Tibial nerve (tissue), 4 donors: ENCODE measurements around the gene ZNF827. TPM values are rescaled to one million over a fixed set of nuclear protein-coding genes. Genes with fewer than 3 reads are reported as not detected.

Source experiments
- DNase-seq, 2 donors: peaks; one replicate each; pipeline ENCODE4 v3.0.0-alpha.2; 2019; ENCODE audit warnings: low spot score in 2 of 2
- H3K27ac ChIP-seq, 4 donors: fragments of 200-600 bp; sonication (generic) in 3 of 4; one replicate each; pipeline ENCODE4 v1.5.1; 2017 to 2019; ENCODE audit warnings: mild to moderate bottlenecking in 1 of 4
- H3K27me3 ChIP-seq, 2 donors: fragments of 200-600 bp; sonication (generic) in 1 of 2; one replicate each; pipeline versions ENCODE4 v1.5.1 to v1.6.0; 2017 to 2019
- H3K36me3 ChIP-seq, 3 donors: fragments of 200-600 bp; sonication (generic); one replicate each; pipeline ENCODE4 v1.5.1; 2018 to 2019
- H3K4me1 ChIP-seq, 4 donors: fragments of 200-600 bp; sonication (generic) in 3 of 4; one replicate each; pipeline ENCODE4 v1.5.1; 2017 to 2019
- H3K4me3 ChIP-seq, 4 donors: fragments of 200-600 bp; sonication (generic) in 3 of 4; one replicate each; pipeline ENCODE4 v1.5.1; 2017 to 2019; ENCODE audit warnings: mild to moderate bottlenecking in 1 of 4, moderate library complexity in 1 of 4
- H3K9me3 ChIP-seq, 4 donors: fragments of 200-600 bp; sonication (generic) in 3 of 4; one replicate each; pipeline ENCODE4 v1.5.1; 2017 to 2019
- CTCF ChIP-seq, 5 experiments: fragments of 200-600 bp in 3 of 5; fragments of 450-650 bp in 2 of 5; sonication (generic) in 3 of 5; IDR thresholded peaks; one replicate each; pipeline ENCODE4 v1.5.1; 2016 to 2019; ENCODE audit warnings: antibody characterized with exemption in 5 of 5, mild to moderate bottlenecking in 3 of 5, moderate library complexity in 2 of 5
- EP300 ChIP-seq, 2 donors: sonication (generic); formaldehyde crosslinking; IDR thresholded peaks; one replicate each; pipeline ENCODE4 v1.6.1; 2017; ENCODE audit warnings: antibody characterized with exemption in 2 of 2, mild to moderate bottlenecking in 1 of 2
- POLR2A ChIP-seq, 2 donors: fragments of 450-650 bp; IDR thresholded peaks; one replicate each; pipeline ENCODE4 v1.6.1; 2017; ENCODE audit warnings: antibody characterized with exemption in 2 of 2, mild to moderate bottlenecking in 2 of 2, moderate library complexity in 2 of 2
- WGBS, 2 donors: methylation state at CpG; one replicate each; pipeline ENCODE4 v1.1.5; 2018; 5-methylcytosine and 5-hydroxymethylcytosine counted together
- total RNA-seq, 4 donors: library from RNA; depleted of rRNA; stranded (reverse); fragments of >200 nt; gene quantifications; one replicate each; pipeline ENCODE4 v1.1.0, GENCODE V29; 2016

Gene ZNF827
- total RNA-seq, 4 donors from 2014 or later, result 3.7 to 10.0 (median 6.4) TPM

GRCh38 chr4:145899886-145900460 is 38.6 kb downstream of the ZNF827 start:
- no peak for DNase-seq
- H3K36me3 ChIP-seq, result peaks cover 0 to 11% (median 0%) of the 10 kb centered on the region in 3 donors
- TF ChIP-seq CTCF (IDR thresholded peaks at IDR 0.05) (no peak), EP300 (IDR thresholded peaks at IDR 0.05) (no peak), POLR2A (IDR thresholded peaks at IDR 0.05) (no peak)
- WGBS, 2 donors, result 64 to 76% methylated on average over 4 of the region's 4 CpGs
- H3K27me3 ChIP-seq, result no peaks in the 10 kb centered on the region
- H3K4me3 ChIP-seq, result no peak overlapping the region
- H3K4me1 ChIP-seq, result no peaks in the 10 kb centered on the region
- no peaks in the 10 kb centered on the region for H3K9me3 ChIP-seq
- H3K27ac ChIP-seq, result no peak overlapping the region

GRCh38 chr4:145898926-145899531 is 39.6 kb downstream of the ZNF827 start:
- 76 to 87% methylated on average over 5 of the region's 5 CpGs for WGBS, 2 donors
- Histone ChIP-seq H3K36me3 (peaks cover 0 to 11% (median 0%) of the 10 kb centered on the region in 3 donors), H3K27ac (no peak overlapping the region), H3K4me1 (no peaks in the 10 kb centered on the region), H3K4me3 (no peak overlapping the region), H3K27me3 (no peaks in the 10 kb centered on the region), H3K9me3 (no peaks in the 10 kb centered on the region)
- TF ChIP-seq CTCF (IDR thresholded peaks at IDR 0.05) (no peak), POLR2A (IDR thresholded peaks at IDR 0.05) (no peak), EP300 (IDR thresholded peaks at IDR 0.05) (no peak)
- no peak for DNase-seq

- Histone ChIP-seq H3K4me3 (no peak overlapping the region), H3K27me3 (no peaks in the 10 kb centered on the region), H3K4me1 (no peaks in the 10 kb centered on the region), H3K9me3 (no peaks in the 10 kb centered on the region), H3K27ac (no peak overlapping the region), H3K36me3 (peaks cover 0 to 11% (median 0%) of the 10 kb centered on the region in 3 donors)
- 67 to 69% methylated on average over 7 of the region's 7 CpGs for WGBS, 2 donors
- DNase-seq, result no peak
- TF ChIP-seq POLR2A (IDR thresholded peaks at IDR 0.05) (no peak), CTCF (IDR thresholded peaks at IDR 0.05) (no peak), EP300 (IDR thresholded peaks at IDR 0.05) (no peak)
These were observed 40.2 kb downstream of the ZNF827 start for GRCh38 chr4:145898466-145898865.

- Histone ChIP-seq H3K27ac (no peak overlapping the region), H3K4me3 (no peak overlapping the region), H3K36me3 (peaks cover 0 to 4% (median 0%) of the 10 kb centered on the region in 3 donors), H3K9me3 (no peaks in the 10 kb centered on the region), H3K4me1 (no peaks in the 10 kb centered on the region), H3K27me3 (no peaks in the 10 kb centered on the region)
- no peak for TF ChIP-seq CTCF (IDR thresholded peaks at IDR 0.05)
- TF ChIP-seq EP300 (IDR thresholded peaks at IDR 0.05), result no peak
- no peak for TF ChIP-seq POLR2A (IDR thresholded peaks at IDR 0.05)
- DNase-seq, result no peak
- 94 to 99% methylated on average over 3 of the region's 3 CpGs for WGBS, 2 donors
These were observed 43.6 kb downstream of the ZNF827 start for GRCh38 chr4:145895056-145895455.

GRCh38 chr4:145891958-145892357 is 46.7 kb downstream of the ZNF827 start:
- 94 to 95% methylated on average over 11 of the region's 11 CpGs for WGBS, 2 donors
- no peaks in the 10 kb centered on the region for H3K27me3 ChIP-seq
- no peak overlapping the region for H3K27ac ChIP-seq
- H3K4me3 ChIP-seq, result no peak overlapping the region
- DNase-seq, result no peak
- TF ChIP-seq EP300 (IDR thresholded peaks at IDR 0.05) (no peak), CTCF (IDR thresholded peaks at IDR 0.05) (no peak), POLR2A (IDR thresholded peaks at IDR 0.05) (no peak)
- peaks cover 0 to 10% (median 0%) of the 10 kb centered on the region in 4 donors for H3K4me1 ChIP-seq
- no peaks in the 10 kb centered on the region for H3K9me3 ChIP-seq
- peaks cover 0 to 4% (median 0%) of the 10 kb centered on the region in 3 donors for H3K36me3 ChIP-seq
